Fibroblast of skin of scalp (primary cell): ENCODE results near the gene CPZ.
"Not testable (repeated sequence)": the region's sequence is repeated elsewhere in the genome, so short reads cannot be mapped to it uniquely, and the experiment has no call there.

Experiments used
- DNase-seq: peaks from one replicate; pipeline ENCODE4 v3.0.0-alpha.2; 2013

The CPZ gene

GRCh38 chr4:8640816-8641215, 48.3 kb downstream of the CPZ start:
- DNase-seq, result no peak

GRCh38 chr4:8641256-8641655, 48.7 kb downstream of the CPZ start:
- no peak for DNase-seq

GRCh38 chr4:8641931-8642650, 49.5 kb downstream of the CPZ start:
- DNase-seq, result no peak

GRCh38 chr4:8642651-8643321, 50.2 kb downstream of the CPZ start:
- DNase-seq, result no peak

- no peak for DNase-seq
These were observed 50.9 kb downstream of the CPZ start for GRCh38 chr4:8643441-8643840.

GRCh38 chr4:8643986-8644385, 51.4 kb downstream of the CPZ start:
- no peak for DNase-seq

GRCh38 chr4:8644461-8644891, 51.9 kb downstream of the CPZ start:
- no peak for DNase-seq

GRCh38 chr4:8644966-8645752, 52.6 kb downstream of the CPZ start:
- DNase-seq, result no peak

GRCh38 chr4:8645753-8646124, 53.2 kb downstream of the CPZ start:
- no peak for DNase-seq

- DNase-seq, result no peak
These were observed 53.9 kb downstream of the CPZ start for GRCh38 chr4:8646296-8647093.

- DNase-seq, result no peak
These were observed 54.6 kb downstream of the CPZ start for GRCh38 chr4:8647094-8647570.

- DNase-seq, result no peak
These were observed 55.1 kb downstream of the CPZ start for GRCh38 chr4:8647626-8648025.

GRCh38 chr4:8648296-8648695, 55.7 kb downstream of the CPZ start:
- DNase-seq, result no peak

GRCh38 chr4:8648816-8649630, 56.5 kb downstream of the CPZ start:
- DNase-seq, result no peak

GRCh38 chr4:8649631-8650361, 57.2 kb downstream of the CPZ start:
- no peak for DNase-seq

- DNase-seq, result no peak
These were observed 59.2 kb downstream of the CPZ start for GRCh38 chr4:8651661-8652180.

GRCh38 chr4:8652181-8653078, 59.9 kb downstream of the CPZ start:
- DNase-seq, result no peak

GRCh38 chr4:8653326-8654000, 60.9 kb downstream of the CPZ start:
- no peak for DNase-seq

- not testable (repeated sequence) for DNase-seq
These were observed 61.6 kb downstream of the CPZ start for GRCh38 chr4:8654139-8654538.
